DND-41 (cell line): ENCODE results near the gene RGPD6.
"Not testable (repeated sequence)": the region's sequence is repeated elsewhere in the genome, so short reads cannot be mapped to it uniquely, and the experiment has no call there.

ENCODE experiments used
- ATAC-seq: fragments of 200-7000 bp; cut with Tn5 transposase; 3 replicates; pipeline ENCODE4 v1.9.1; 2021; ENCODE audit warnings: low read depth; ENCODE audit not compliant: insufficient read depth
- DNase-seq: peaks from one replicate; pipeline ENCODE4 v3.0.0-alpha.2; 2020
- H2AFZ ChIP-seq: 2 replicates; pipeline ENCODE4 v1.6.0; 2012; ENCODE audit warnings: low read depth, low read length
- H3K27ac ChIP-seq: 2 replicates; pipeline ENCODE4 v1.5.1; 2012; ENCODE audit warnings: low read length, inconsistent platforms
- H3K27me3 ChIP-seq: fragments of 200-600 bp; sonication (generic); 2 replicates; pipeline ENCODE4 v1.6.0; 2012; ENCODE audit warnings: low read length, mild to moderate bottlenecking, inconsistent platforms; ENCODE audit not compliant: insufficient read depth, poor library complexity
- H3K36me3 ChIP-seq: 2 replicates; pipeline ENCODE4 v1.5.1; 2012; ENCODE audit warnings: low read length, inconsistent platforms; ENCODE audit not compliant: insufficient read depth
- H3K4me1 ChIP-seq: 2 replicates; pipeline ENCODE4 v1.5.1; 2012; ENCODE audit warnings: mild to moderate bottlenecking, low read length; ENCODE audit not compliant: insufficient read depth
- H3K4me2 ChIP-seq: 2 replicates; pipeline ENCODE4 v1.6.0; 2012; ENCODE audit warnings: mild to moderate bottlenecking, moderate library complexity, low read length, inconsistent platforms; ENCODE audit not compliant: insufficient read depth
- H3K4me3 ChIP-seq, 2 experiments: fragments of 200-600 bp in 1 of 2; shearing (Covaris generic) in 1 of 2; 2 replicates each; pipeline ENCODE4 v1.5.1; 2012 to 2016; ENCODE audit warnings: inconsistent platforms in 2 of 2, low read length in 2 of 2, mild to moderate bottlenecking in 2 of 2, low read depth in 1 of 2, moderate library complexity in 1 of 2
- H3K79me2 ChIP-seq: 2 replicates; pipeline ENCODE4 v1.6.0; 2012; ENCODE audit warnings: low read length, inconsistent platforms; ENCODE audit not compliant: insufficient read depth
- H3K9ac ChIP-seq: 2 replicates; pipeline ENCODE4 v1.6.0; 2012; ENCODE audit warnings: low read depth, mild to moderate bottlenecking, inconsistent platforms, low read length, moderate library complexity
- H3K9me3 ChIP-seq: 2 replicates; pipeline ENCODE4 v1.5.1; 2012; ENCODE audit warnings: low read length, moderate library complexity, mild to moderate bottlenecking, inconsistent platforms; ENCODE audit not compliant: insufficient read depth, severe bottlenecking
- H4K20me1 ChIP-seq: 2 replicates; pipeline ENCODE4 v1.6.0; 2012; ENCODE audit warnings: low read length; ENCODE audit not compliant: insufficient read depth

Gene RGPD6

DNA sequence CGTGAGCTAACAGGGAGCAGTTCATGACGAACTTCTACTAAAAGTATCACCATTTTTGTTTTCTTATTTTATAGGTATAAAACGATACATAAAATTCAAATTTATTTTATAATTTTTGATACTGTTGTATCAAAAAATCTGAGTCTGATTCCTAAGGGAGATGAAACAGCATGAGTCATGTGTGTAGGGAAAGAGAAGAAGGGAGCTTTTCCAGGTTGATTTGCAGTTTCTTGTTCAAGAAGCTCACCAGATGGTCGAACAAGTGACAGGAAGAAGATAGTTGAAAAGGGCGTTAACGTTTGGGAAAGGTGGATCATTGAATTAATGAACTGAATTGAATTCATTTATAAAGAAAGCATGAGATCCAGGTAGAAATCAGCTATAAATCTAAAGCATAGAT lies 81.0 kb downstream of the RGPD6 start:
- H3K27me3 ChIP-seq, H4K20me1 ChIP-seq, H2AFZ ChIP-seq, DNase-seq, H3K9ac ChIP-seq, ATAC-seq, H3K4me2 ChIP-seq, H3K4me3 ChIP-seq, H3K4me1 ChIP-seq, H3K36me3 ChIP-seq, H3K27ac ChIP-seq, H3K79me2 ChIP-seq, H3K9me3 ChIP-seq: not testable (repeated sequence)

DNA sequence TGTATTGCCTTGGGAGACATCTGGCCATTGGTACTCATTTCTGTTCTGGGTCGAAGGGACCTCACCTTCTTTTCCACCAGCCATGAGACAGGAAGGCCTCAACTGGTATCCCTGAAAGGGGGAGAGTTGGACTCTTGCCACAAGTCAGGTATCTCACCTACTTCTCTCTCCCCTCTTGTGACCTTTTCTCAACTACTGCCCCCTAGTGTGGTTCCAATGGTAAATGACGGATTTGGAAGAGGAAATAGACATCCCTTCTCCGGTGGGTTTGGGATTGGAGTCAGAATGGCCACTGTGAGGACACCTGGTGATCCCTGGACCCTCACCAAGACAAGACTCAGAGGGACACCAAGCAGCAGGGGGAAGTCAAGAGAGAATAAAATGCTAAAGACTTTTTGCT lies 82.5 kb downstream of the RGPD6 start:
- not testable (repeated sequence) for H2AFZ ChIP-seq, H3K9me3 ChIP-seq, H3K4me1 ChIP-seq, H3K27ac ChIP-seq, H4K20me1 ChIP-seq, DNase-seq, H3K9ac ChIP-seq, H3K4me3 ChIP-seq, H3K79me2 ChIP-seq, H3K36me3 ChIP-seq, H3K4me2 ChIP-seq, ATAC-seq, H3K27me3 ChIP-seq

DNA sequence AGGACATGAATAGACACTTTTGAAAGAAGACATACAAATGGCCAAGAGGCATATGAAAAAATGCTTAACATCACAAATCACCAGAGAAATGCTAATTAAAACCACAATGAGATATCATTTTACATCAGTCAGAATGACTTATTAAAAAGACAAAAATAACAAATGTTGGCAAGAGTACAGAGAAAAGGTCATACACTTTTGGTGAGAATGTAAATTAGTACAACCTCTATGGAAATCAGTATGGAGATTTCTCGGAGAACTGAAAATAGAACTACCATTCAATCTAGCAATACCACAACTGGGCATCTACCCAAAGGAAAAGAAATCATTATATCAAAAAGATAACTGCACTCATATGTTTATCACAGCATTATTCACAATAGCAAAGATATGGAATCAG lies 88.0 kb downstream of the RGPD6 start:
- H3K27me3 ChIP-seq, H3K9me3 ChIP-seq, H3K36me3 ChIP-seq, H3K9ac ChIP-seq, H3K27ac ChIP-seq, H3K4me2 ChIP-seq, H2AFZ ChIP-seq, H3K79me2 ChIP-seq, ATAC-seq, H3K4me3 ChIP-seq, H3K4me1 ChIP-seq, H4K20me1 ChIP-seq, DNase-seq: not testable (repeated sequence)

DNA sequence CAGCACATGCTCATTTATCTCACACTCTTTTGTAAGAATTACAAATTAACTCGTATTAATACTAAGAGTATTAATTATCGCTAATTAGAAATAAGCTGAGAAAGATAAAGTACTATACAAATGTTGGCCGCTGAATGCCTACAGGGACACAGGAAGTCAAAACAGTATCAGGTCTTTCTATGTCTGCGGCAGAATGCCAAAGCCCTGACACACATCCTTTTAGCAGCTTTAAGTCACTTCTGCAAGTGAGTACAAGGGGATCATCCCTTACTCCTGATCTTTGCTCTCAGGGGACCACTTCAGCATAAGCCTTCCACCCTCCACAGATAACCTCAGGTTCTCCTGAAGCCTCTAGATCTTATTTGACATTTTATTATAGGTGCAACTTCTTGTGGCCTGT lies 94.3 kb downstream of the RGPD6 start:
- not testable (repeated sequence) for H4K20me1 ChIP-seq, H3K27me3 ChIP-seq, H3K4me1 ChIP-seq

DNA sequence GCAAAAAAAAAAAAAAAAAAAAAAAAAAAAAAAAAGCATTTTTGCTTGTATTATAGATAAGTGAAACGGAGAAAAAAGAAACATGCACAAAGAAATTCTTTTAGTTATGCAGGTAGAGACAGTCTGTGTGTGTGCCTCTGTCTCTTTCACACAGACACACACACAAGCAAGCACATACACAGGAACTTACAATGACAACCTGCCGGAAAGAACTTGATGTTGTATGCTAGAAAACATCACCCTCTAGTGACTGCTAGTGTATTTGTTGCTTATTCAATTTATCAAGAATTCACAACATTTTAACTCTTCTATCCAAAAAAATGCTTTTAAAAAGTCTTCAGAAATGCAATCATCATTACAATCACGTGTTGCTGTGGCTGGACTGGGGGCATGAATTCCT lies 95.8 kb downstream of the RGPD6 start:
- H3K4me3 ChIP-seq, H2AFZ ChIP-seq, H3K27me3 ChIP-seq, H3K4me2 ChIP-seq, H3K9ac ChIP-seq, H3K36me3 ChIP-seq, H4K20me1 ChIP-seq, H3K4me1 ChIP-seq, DNase-seq, H3K79me2 ChIP-seq, H3K9me3 ChIP-seq, H3K27ac ChIP-seq: not testable (repeated sequence)
- ATAC-seq = 0 out of 3 replicates have a peak, but pooled peaks have one; percentile 49

More for the DNA sequence above, 94.3 kb downstream of the RGPD6 start:
- not testable (repeated sequence) for H3K36me3 ChIP-seq, H3K79me2 ChIP-seq, ATAC-seq, H3K9ac ChIP-seq, H2AFZ ChIP-seq, H3K4me3 ChIP-seq, H3K4me2 ChIP-seq, H3K27ac ChIP-seq, H3K9me3 ChIP-seq, DNase-seq

DNA sequence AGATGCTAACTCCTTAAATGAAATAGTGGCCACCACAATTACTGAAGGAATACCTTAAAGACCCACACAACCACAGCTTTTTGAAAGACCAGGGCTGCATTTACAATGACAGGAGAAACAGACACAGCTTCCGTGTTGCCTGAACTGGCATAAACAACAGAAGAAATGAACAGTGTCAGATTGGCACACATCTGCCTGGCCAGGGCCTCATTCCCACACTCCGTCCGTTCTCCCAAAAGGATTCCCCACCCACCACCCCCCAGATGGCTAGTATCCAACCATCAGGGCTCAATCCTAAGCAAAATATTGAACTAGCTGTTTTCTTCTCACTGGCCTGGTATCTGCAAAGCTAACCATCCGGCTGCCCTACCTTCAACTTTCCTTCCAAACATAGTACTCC lies 96.9 kb downstream of the RGPD6 start:
- DNase-seq, H3K4me1 ChIP-seq, H3K4me2 ChIP-seq, H3K27me3 ChIP-seq, H2AFZ ChIP-seq, H3K36me3 ChIP-seq, H3K27ac ChIP-seq, H3K79me2 ChIP-seq, H3K4me3 ChIP-seq, H3K9ac ChIP-seq, H4K20me1 ChIP-seq, ATAC-seq, H3K9me3 ChIP-seq: not testable (repeated sequence)

DNA sequence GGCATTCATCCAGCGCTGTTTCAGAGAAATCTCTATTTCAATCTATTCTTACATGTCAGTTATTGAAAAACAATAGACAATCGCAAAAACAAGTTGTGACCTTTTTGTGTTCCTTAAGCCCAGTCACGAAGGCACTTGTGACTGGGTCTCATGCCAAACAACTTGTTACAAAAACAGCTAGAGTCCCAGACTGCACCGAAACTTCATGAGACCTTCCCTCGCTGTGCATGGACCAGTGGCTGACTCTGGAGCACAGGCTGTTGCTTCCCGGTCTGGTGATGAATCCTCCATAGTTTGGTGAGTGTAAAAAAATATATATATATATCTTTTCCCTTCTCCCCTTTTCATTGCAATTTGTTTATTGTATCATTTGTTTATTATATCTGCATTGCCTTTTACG lies 99.7 kb downstream of the RGPD6 start:
- not testable (repeated sequence) for H3K4me1 ChIP-seq, H3K9me3 ChIP-seq, H3K36me3 ChIP-seq, H3K27me3 ChIP-seq, H3K4me2 ChIP-seq, H4K20me1 ChIP-seq, H3K79me2 ChIP-seq, H3K27ac ChIP-seq, ATAC-seq, DNase-seq, H2AFZ ChIP-seq, H3K4me3 ChIP-seq, H3K9ac ChIP-seq

DNA sequence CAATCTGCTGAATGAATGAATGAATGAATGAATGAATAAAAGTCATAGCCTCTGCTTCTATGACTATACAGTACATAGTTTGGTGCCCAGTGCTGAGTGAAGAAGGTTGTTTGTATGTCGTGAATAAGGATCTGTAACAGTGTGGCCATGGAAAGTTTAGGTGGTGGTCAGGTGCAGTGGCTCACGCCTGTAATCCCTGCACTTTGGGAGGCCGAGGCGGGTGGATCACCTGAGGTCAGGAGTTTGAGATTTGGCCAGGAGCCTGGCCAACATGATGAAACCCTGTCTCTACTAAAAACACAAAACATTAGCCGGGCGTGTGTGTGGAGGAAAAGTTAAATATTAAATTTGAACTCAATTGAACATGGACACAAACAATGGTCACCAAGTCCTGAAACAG lies 100.1 kb downstream of the RGPD6 start:
- H3K4me1 ChIP-seq, H3K4me3 ChIP-seq, H2AFZ ChIP-seq, H3K9me3 ChIP-seq, H3K27me3 ChIP-seq, H3K27ac ChIP-seq, H3K9ac ChIP-seq, H3K36me3 ChIP-seq, DNase-seq, H3K4me2 ChIP-seq, ATAC-seq, H3K79me2 ChIP-seq, H4K20me1 ChIP-seq: not testable (repeated sequence)
